SW 1271 (cell line): ENCODE data around the gene DCAF11.
A peak's percentile ranks its signal among the peaks of the same experiment; 100 is the strongest.

Experiments
- DNase-seq, 2 experiments: peaks; one replicate each; lab custom pipeline; 2025; lab: John Stamatoyannopoulos, UW

Gene DCAF11

GRCh38 chr14:24121210-24121609 lies 6.6 kb downstream of the DCAF11 start:
- DNase-seq: no peak

GRCh38 chr14:24122416-24122815 lies 7.8 kb downstream of the DCAF11 start:
- no peak for DNase-seq

GRCh38 chr14:24122898-24123297 lies 8.3 kb downstream of the DCAF11 start:
- no peak for DNase-seq

GRCh38 chr14:24123424-24124417 lies 9.1 kb downstream of the DCAF11 start:
- no peak for DNase-seq

GRCh38 chr14:24126939-24127338 lies 12.4 kb downstream of the DCAF11 start:
- DNase-seq: no peak

- no peak for DNase-seq
Observed at GRCh38 chr14:24127673-24128072, 13.1 kb downstream of the DCAF11 start.

- no peak for DNase-seq
Observed at GRCh38 chr14:24129410-24129998, 14.9 kb downstream of the DCAF11 start.

- DNase-seq: no peak
Observed at GRCh38 chr14:24130380-24130716, 15.8 kb downstream of the DCAF11 start, which contains the start of gene FITM1. Gene FITM1, plus strand, starts transcription at chr14:24130659. Its CDS starts 905 bp downstream, at chr14:24131564.

GRCh38 chr14:24130717-24131548 lies 16.4 kb downstream of the DCAF11 start:
- no peak for DNase-seq

- DNase-seq: no peak
Observed at GRCh38 chr14:24131549-24131966, 17.0 kb downstream of the DCAF11 start.

- DNase-seq: no peak
Observed at GRCh38 chr14:24132061-24132685, 17.6 kb downstream of the DCAF11 start.

- no peak for DNase-seq
Observed at GRCh38 chr14:24132976-24133375, 18.4 kb downstream of the DCAF11 start.

- DNase-seq: no peak
Observed at GRCh38 chr14:24133735-24134134, 19.2 kb downstream of the DCAF11 start.

GRCh38 chr14:24135584-24135833 lies 20.9 kb downstream of the DCAF11 start:
- no peak for DNase-seq

- DNase-seq: peak; percentile 53 to 86
Observed at GRCh38 chr14:24135834-24136683, 21.5 kb downstream of the DCAF11 start, which contains the start of gene PSME1. Gene PSME1, plus strand, starts transcription at chr14:24136194. Its CDS starts 69 bp downstream, at chr14:24136263.

- DNase-seq: no peak
Observed at GRCh38 chr14:24136684-24137528, 22.3 kb downstream of the DCAF11 start.

- DNase-seq: no peak
Observed at GRCh38 chr14:24137529-24138395, 23.2 kb downstream of the DCAF11 start.

GRCh38 chr14:24138396-24139271 lies 24.1 kb downstream of the DCAF11 start:
- DNase-seq: no peak
